SIG-M5 treated with dmso at 0.1 percent for 504 hours (cell line): Measurements from ENCODE around the gene HHATL.

Experiments
- DNase-seq: peaks from one replicate; lab custom pipeline; 2025; ENCODE audit not compliant: unreplicated experiment; lab: John Stamatoyannopoulos, UW

The HHATL gene

DNA sequence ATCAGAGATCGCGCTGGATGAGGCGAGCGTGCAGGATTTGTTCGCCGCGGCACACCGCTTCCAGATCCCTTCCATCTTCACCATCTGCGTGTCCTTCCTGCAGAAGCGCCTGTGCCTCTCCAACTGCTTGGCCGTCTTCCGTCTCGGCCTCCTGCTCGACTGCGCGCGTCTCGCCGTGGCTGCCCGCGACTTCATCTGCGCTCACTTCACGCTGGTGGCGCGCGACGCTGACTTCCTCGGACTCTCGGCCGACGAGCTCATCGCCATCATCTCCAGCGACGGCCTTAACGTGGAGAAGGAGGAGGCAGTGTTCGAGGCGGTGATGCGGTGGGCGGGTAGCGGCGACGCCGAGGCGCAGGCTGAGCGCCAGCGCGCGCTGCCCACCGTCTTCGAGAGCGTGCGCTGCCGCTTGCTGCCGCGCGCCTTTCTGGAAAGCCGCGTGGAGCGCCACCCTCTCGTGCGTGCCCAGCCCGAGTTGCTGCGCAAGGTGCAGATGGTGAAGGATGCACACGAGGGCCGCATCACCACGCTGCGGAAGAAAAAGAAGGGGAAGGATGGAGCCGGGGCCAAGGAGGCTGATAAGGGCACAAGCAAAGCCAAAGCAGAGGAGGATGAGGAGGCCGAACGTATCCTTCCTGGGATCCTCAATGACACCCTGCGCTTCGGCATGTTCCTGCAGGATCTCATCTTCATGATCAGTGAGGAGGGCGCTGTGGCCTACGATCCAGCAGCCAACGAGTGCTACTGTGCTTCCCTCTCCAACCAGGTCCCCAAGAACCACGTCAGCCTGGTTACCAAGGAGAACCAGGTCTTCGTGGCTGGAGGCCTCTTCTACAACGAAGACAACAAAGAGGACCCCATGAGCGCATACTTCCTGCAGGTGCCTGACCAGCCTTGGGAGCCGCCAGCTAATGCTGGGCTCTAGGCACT is 16.4 kb downstream of the HHATL start:
- no peak for DNase-seq

DNA sequence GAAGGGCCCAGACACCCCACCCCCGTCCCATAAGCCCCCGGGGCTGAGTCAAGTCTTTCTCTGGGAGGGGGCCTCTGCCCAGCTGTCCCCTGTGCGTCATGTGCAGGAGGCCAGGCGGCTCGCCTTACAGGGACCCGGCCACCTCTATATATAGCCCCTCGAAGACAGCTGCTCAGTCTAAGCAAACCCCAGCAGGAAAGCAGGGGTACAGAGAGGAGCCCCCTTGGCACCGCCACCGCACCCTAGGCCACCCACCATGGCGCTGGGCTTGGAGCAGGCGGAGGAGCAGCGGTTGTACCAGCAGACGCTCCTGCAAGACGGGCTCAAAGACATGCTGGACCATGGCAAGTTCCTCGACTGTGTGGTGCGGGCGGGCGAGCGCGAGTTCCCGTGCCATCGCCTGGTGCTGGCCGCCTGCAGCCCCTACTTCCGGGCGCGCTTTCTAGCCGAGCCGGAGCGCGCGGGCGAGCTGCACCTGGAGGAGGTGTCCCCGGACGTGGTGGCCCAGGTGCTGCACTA is 17.2 kb downstream of the HHATL start, which contains the start of gene KLHL40:
TSS of gene KLHL40 (plus strand) at position 175 of the 519 bp plus-strand sequence. CDS start at position 257, 82 bp downstream.
- no peak for DNase-seq

DNA sequence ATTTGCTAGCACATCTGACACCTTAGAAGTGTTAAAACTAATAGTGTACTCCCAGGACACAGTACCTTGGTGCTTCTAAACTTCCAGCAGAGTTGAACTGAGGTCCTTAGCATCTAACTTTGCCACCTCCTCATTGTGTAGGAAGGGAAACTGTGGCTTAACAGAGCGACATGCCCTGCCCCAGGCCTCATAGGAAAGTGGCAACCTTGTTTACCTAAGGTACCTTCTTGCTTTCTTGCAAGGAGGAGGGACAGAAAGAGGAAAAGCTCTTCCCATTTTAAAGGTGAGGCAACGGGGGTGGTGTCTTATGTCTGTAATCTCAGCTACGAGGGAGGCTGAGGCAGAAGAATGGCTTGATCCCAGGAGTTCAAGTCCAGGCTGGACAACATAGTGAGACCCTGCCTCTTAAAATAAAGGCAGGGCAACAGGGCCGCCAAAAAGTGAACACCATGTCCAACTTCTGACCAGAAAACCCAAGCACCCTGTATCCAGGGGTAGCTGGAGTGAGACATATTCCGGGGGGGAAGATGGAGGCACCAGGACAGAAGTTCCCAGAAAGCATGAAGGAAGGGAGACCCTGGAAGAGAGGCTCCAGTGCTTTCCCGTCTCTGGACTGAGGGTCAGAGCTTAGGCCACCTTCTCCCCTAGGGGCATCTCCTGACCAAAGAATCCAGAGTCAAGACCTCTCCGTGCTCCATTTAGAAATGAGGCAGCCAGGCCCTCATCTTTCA is 17.8 kb downstream of the HHATL start:
- DNase-seq: no peak

DNA sequence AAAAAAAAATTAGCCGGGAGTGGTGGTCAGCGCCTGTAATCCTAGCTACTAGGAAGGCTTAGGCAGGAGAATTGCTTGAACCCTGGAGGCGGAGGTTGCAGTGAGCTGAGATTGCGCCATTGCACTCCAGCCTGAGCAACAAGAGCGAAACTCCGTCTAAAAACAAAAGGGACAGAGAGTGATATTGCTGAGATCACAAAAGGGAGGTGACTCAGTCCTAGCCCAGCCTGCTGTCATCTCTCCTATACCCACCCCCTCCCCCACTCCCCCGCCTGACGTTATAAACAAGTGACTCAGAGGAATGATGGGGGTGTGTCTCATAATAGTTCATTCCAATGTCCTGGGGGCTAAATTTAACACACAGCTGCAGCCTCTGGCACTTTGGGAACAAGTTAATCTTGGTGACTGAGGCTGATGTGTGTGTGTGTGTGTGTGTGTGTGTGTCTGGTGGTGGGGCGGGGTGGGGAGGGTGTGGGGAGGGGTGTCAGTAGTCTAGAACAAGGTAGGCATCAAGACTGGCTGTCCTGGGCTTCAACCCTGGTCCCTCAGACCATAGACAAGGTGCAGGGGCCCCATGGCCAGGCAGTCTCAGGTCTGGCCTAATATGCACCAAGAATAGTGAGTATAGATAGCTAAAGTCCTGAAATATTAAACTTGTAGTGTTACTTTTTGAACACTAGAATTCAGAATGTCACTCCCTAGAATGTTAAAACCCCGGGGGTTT is 18.6 kb downstream of the HHATL start:
- peak; percentile 96 for DNase-seq

DNA sequence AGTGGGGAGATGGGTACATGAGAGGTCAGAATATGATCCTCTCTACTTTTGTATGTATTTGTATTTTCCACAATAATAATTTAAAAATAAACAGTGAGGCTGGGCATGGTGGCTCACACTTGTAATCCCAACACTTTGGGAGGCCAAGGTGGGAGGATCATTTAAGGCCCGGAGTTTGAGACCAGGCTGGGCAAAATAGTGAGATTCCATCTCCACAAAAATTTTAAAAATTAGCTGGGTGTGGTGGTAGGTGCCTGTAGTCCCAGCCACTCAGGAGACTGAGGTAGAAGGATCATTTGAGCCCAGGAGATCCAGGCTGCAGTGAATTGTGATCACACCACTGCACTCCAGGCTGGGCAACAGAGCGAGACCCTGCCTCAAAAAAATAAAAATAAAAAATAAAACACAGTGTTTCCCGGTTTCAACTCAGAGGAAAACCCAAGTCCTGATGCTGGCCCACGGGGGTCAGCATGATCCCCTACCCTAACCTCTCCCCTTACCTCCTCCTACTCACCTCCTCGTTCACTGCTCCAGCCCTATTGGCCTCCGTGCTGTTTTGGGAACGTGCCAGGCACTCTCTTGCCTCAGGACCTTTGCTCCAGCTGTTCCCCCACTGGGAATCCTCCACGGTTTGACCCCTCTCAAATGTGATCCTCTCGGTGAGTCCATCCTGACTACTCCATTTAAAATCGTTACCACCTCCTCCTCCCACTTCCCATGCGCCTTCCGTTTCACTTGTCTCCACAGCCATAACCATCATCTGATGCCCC is 20.1 kb downstream of the HHATL start:
- DNase-seq: no peak

DNA sequence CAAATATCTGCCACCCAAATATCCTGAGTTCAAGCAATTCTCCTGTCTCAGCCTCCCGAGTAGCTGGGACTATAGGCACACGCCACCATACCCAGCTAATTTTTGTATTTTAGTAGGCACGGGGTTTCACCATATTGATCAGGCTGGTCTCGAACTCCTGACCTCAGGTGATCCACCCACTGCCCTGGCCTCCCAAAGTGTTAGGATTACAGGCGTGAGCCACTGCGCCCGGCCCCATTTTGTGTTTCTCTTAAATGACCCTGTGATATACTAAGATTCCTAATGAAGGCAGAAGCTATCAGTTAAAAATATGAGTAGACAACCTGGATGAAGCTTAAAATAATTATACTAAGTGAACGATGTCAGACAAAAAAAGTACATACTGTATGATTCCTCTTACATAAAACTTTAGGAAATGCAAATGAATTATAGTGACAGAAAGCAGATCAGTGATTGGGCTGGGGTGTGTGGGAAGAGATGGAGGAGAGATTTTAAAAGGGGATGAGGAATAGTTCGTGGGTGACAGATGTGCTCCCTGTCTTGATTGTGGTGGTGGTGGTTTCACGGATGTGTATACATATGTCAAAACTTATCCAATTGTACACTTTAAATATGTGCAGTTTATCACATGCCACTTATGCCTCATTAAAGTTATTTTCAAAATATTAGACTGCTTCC is 21.1 kb downstream of the HHATL start:
- DNase-seq: no peak

DNA sequence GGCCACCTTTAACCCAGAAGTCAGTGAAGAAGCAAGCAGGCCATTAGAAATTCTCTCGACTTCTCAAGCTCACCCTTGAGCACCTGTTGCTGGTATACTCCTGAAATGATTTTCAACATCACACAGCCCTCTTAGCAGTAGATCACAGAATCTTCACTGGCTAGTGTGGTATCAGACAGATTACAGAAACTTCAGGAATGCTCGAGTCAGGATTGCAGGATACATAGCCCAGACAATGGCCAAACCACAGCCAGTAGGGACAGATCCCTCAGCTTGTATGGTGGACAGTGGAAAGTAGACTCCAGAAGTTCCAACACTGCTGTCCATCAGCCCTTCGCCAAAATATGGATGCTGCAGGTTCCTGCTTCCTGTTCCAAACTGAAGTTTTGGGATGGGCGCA is 21.8 kb downstream of the HHATL start:
- no peak for DNase-seq

DNA sequence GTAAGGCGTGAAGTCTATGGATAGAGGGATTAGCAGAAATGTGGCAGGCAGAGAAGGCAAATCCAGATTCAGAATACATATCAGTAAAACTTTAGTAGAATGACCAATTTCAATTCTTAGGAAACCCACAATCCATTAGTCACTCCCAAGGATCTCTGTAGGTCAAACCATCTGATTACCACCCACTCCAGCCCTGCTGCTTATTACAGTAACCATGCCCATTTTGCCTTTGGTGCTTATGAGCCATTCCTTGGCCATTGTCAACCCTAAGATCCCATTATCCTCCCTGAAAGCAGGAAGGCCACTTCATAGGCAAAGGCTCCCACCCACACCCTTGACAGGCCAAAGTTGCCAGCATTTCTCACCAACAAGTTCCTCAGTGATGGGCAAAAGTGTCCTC is 22.3 kb downstream of the HHATL start:
- no peak for DNase-seq

DNA sequence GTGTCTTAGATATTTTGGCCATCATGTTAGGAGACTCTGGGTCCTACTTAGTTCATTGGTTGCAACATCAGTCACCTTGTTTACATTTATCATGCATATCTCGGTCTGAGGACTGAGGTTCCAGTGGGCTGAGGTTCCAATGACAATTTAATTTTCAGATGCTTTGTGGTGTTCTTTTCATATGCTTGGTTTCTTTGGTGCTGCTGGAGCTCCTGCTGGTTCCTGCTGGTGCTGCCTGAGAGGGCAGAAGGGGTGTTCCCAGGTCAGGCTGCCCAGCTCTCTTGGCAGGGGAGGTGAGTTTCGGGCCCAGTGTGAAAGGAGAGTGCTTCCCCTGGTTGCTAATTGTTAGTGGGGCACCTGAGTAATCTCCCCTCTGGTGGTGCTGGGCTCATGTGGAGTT is 24.2 kb downstream of the HHATL start:
- DNase-seq: no peak

DNA sequence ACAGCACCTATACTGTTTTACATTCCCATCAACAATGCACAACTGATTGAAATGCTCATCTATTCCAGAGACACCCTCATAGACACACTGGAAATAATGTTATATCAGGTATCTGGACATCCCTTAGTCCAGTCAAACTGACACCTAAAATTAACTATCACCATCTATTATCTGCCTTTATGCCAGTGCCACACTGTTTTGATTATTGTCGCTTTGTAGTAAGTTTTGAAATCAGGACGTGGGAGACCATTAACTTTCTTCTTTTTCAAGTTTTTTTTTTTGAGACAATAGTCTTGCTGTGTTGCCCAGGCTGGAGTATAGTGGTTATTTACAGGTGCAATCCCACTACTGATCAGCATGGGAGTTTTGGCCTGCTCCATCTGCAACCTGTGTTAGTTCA is 26.7 kb downstream of the HHATL start:
- no peak for DNase-seq

DNA sequence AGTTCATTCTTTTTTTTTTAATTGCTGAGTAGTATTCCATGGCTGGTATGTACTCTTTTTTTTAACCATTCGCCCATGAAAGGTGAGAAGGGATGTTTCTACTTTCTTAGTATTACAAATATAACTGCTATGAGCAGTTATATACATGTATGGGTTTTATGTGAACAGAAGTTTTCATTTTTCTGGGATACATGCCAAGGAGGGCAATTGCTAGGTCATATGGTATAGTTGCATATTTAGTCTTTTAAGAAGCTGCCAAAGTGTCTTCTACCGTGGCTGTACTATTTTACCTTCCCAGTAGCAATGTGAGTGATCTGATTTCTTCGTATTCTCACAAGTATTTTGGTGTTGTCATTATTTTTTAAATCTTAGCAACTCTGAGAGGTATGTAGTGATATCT is 28.5 kb downstream of the HHATL start:
- no peak for DNase-seq

DNA sequence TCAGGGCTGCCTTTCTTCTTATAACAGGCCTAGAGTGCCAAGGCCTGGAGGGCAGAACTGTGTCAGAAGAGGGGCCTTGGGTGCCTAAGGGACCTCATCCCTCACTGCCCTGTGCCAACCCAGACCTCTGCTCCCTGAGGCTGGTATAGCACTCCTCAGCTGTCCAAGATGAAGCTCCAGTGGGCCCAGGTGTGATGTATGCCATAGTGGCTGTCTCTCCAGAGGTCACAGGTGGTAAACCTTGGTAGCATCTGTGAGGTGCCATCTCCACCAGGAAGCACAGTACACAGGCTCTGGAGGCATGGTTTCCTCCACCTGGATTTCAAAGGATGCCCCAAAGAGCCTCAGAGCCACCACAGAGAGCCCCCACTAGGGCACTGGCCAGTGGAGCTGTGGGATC is 29.5 kb downstream of the HHATL start:
- DNase-seq: no peak

DNA sequence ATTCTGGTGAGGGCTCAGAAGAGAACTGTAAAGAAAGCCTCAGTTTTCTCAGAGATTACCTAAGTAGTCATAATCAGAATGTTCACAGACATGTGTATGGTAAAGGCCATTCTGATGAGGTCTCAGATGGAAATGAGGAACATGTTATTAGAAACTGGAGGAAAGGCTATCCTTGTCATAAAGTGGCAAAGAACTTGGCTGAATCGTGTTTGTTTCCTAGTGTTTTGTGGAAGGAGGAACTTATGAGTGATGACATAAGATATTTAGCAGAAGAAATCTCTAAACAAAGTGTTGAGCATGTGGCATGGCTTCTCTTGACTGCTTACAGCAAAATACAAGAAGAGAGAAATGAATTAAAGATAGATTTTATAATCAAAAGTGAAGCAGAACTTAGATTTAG is 30.1 kb downstream of the HHATL start:
- no peak for DNase-seq

DNA sequence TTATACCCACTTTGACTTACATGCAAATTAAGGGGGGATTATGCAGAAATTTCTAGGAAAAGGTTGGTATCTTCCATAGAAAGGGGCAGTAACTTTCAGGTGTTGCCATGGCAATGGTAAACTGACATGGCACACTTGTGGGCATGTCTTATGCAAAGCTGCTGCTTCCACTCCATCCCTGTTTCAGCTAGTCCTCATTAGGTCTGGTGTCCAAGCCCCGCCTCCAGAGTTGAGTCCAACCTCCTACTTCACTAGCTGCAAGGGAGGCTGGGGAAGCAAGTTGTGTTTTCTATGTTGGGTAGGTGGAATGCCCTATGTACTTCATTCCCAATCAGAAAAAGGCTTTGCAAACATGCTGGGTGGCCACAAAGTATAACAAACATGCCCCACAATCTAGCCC is 31.9 kb downstream of the HHATL start:
- no peak for DNase-seq

DNA sequence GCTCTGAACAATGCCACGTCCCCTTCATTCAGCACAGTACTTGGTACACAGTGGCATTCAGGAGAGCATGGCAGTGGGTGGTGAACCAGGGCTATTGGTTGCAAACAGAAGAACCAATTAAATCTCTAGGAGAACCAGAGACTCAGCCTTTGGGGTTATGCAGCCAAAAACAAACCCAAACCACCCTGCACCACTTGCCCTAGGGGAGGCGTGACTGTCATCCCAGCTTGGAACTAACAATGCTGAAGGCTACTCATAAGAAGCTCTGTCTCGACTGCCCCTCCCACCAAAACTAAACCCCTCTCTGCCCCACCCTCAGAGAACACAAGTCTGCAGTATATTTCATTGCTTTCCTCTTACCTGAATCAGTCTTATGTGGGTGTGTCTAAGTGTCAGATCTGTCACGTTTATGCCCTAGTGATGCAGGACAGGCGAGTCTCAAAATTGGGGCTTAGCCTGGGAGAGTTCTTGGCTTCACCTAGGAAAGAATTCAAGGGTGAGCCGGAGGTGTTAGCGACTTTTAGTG is 32.5 kb downstream of the HHATL start:
- DNase-seq: no peak

DNA sequence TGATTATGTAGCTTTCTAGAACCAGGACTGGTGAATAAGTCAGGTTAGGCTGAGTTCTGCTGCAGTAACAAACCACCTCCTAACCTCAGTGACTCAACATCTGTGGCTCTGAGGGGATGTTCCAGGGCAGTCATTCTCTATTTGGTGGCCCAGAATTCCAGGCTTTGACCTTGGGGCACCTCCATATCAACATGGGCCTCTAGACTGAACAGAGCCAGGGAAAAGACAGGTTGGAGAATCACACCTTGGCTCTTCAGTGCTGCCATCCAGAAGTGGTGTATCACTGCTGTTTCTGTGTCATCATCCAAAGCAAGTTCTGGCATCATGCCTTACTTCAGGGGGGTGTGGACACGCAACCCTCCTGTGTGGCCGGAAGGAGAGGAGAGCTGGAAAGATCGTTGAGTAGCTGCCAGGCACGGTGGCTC is 33.8 kb downstream of the HHATL start:
- no peak for DNase-seq

DNA sequence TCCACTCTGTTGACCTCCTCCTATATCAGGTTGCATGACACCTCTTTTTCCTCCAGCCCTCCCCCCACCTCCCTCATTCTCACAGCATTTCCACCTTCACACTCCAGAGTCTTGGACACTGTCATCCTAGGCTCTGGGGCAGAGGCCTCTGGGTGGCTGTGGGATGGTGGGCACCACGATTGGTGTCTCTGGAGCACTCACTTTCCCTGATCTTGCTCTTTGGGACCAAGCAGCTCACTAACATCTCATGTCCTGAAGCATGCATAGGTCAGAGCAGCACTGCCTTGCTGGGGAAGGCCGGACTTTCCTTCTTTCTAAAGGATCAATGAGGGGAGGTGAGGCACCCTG is 34.2 kb downstream of the HHATL start:
- no peak for DNase-seq

DNA sequence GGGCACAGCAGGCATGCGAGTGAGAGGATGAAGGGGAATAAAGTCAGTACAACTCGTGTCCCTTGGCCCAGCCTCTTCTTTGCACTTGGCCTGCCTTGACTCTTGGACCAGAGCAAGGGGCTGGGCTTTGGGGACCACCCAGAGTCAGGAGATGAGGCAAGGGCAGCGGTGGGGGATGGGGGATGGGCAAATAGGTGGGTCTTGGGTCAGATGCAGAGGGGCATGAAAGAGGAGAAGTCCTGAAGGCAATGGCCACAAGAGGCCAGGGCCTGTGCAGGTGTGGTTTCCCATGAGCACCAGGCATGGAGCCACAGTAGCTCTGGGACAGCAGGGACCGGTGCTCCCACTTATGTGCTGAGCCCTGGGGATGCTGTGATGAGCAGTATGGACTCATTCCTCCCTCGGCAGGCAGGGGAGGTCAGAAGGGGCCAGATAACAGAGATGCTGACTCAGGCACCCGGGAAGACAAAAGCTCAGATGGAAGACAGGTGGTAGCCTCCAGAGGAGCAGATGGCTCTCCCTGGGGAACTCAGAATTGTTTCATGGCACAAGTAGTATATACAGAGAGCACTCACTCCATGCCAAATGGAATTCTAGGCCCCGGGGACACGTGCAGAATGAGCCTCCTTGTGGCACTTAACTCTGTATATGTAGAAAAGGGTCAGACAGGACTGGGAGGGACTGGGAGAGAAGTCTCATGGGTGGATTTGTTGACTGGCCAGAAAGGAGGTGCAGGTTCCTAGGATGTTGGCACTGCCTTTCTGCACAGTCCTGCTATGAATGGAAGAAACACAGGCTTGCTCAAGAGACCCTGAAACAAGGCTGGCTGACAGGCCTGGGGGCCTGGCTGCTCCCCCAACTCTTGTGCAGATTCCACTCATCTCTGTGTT is 34.8 kb downstream of the HHATL start:
- DNase-seq: no peak

DNA sequence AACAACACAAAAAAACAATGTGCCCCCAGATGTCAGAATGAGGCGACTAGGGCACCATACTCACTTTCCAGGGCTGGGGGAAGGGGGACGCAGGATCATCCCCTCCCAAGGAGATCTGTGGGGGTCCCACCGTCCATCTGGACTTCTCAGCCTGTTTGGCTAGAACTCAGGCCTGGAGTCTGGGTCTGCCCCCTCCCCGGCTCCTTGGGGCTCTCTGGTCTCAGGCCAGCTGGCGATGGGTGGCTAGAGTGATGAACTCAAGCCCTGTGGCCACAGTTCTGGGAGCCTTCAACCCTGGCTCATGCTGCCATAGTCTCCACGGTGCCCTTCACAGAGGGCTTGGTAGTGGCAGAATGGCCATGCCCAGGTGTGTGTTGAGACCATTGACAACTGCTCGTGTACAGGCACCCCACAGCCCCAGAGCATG is 35.5 kb downstream of the HHATL start:
- no peak for DNase-seq
